Breast epithelium (tissue), 3 donors: ENCODE measurements around the gene ATXN1.

Experiments
- CTCF ChIP-seq, 3 donors: fragments of 450-650 bp; IDR thresholded peaks; one replicate each; pipeline ENCODE4 v1.5.1; 2016 to 2017; ENCODE audit warnings: antibody characterized with exemption in 3 of 3, mild to moderate bottlenecking in 3 of 3, moderate library complexity in 3 of 3
- POLR2A ChIP-seq: fragments of 450-650 bp; IDR thresholded peaks from one replicate; pipeline ENCODE4 v1.6.1; 2016; ENCODE audit warnings: antibody characterized with exemption, mild to moderate bottlenecking, moderate library complexity
- POLR2AphosphoS5 ChIP-seq, 3 donors: sonication (generic); formaldehyde crosslinking; IDR thresholded peaks; one replicate each; pipeline ENCODE4 v1.6.1; 2017; ENCODE audit warnings: antibody characterized with exemption in 3 of 3

GRCh38 chr6:16758163-16758975 is 2.9 kb downstream of the ATXN1 start:
- TF ChIP-seq POLR2A (no peak), CTCF (IDR thresholded peaks at IDR 0.05) (no peak), POLR2AphosphoS5 (IDR thresholded peaks at IDR 0.05) (no peak)
